ENCODE measurements around the gene SLC27A3. TPM values are rescaled to one million over a fixed set of nuclear protein-coding genes. Genes with fewer than 3 reads are reported as not detected.
A peak's percentile ranks its signal among the peaks of the same experiment; 100 is the strongest.

The SLC27A3 gene
- total RNA-seq, 1 experiment from 2014 or later = 5.0 TPM

DNA sequence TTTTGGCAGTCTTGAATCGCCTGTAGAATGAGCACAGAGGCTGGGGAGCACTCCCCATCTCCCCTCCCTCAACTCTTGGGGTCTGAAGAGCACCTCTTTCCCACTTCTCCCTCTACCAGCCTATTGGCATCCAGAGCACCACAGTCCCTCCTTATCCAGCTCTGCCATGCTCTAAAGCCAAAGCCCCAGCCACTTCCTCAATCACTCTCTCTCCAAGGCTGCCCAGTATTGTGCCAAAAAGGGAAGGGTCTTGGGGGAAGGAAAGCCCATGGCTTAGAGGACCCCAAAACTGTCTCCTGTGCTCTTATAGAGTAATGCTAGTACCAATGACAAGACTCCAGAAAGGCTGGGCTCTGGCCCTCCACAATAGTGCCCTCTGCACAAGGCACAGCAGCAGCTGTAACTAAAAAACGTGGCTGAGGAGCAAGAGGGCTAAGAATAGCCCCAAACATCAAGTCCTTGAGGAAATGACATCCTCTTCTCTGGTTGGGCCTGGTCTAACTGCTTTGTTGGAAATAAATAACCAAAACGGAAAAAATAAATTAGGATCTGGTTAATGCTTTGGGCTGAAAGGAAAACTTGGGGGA, 28.4 kb downstream of the SLC27A3 start:
- Histone ChIP-seq H3K27me3 (replicated peaks; ENCODE audit: insufficient read depth, low read depth, low read length, poor library complexity) (no peaks in the 10 kb centered on the region), H3K36me3 (ENCODE audit: insufficient read depth, low read length, poor library complexity, severe bottlenecking) (peaks cover 11% of the 10 kb centered on the region), H3K9me3 (ENCODE audit: low read depth, low read length, poor library complexity, severe bottlenecking) (no peaks in the 10 kb centered on the region), H3K27ac (ENCODE audit: low read depth, low read length, poor library complexity, severe bottlenecking) (no peak overlapping the region), H3K4me1 (ENCODE audit: insufficient read depth, low read length, poor library complexity, severe bottlenecking) (peaks cover 7% of the 10 kb centered on the region), H3K4me3 (ENCODE audit: low read depth, low read length, poor library complexity, severe bottlenecking) (no peak overlapping the region)
- no peak for TF ChIP-seq EZH2 (IDR thresholded peaks at IDR 0.05; ENCODE audit: borderline replicate concordance, low read depth, low read length, poor library complexity, severe bottlenecking)
- TF ChIP-seq, protein P1, sequence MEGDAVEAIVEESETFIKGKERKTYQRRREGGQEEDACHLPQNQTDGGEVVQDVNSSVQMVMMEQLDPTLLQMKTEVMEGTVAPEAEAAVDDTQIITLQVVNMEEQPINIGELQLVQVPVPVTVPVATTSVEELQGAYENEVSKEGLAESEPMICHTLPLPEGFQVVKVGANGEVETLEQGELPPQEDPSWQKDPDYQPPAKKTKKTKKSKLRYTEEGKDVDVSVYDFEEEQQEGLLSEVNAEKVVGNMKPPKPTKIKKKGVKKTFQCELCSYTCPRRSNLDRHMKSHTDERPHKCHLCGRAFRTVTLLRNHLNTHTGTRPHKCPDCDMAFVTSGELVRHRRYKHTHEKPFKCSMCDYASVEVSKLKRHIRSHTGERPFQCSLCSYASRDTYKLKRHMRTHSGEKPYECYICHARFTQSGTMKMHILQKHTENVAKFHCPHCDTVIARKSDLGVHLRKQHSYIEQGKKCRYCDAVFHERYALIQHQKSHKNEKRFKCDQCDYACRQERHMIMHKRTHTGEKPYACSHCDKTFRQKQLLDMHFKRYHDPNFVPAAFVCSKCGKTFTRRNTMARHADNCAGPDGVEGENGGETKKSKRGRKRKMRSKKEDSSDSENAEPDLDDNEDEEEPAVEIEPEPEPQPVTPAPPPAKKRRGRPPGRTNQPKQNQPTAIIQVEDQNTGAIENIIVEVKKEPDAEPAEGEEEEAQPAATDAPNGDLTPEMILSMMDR (conservative IDR thresholded peaks at IDR 0.05; ENCODE audit: low read depth, low read length) = no peak
- no peak for DNase-seq (ENCODE audit: low spot score)
- ChIA-PET POLR2A (ENCODE audit: low non-redundant PET) (no interaction called here), CTCF (no interaction called here)
- intact Hi-C loops (cut with micrococcal nuclease; ENCODE audit: unreplicated experiment) = no loop called here
- no TSS peak for BruUV-seq (replicated peaks)

GRCh38 chr1:153804112-153804511, 28.9 kb downstream of the SLC27A3 start:
- H3K27me3 ChIP-seq (replicated peaks; ENCODE audit: insufficient read depth, low read depth, low read length, poor library complexity) = no peaks in the 10 kb centered on the region
- no TSS peak for BruUV-seq (replicated peaks)
- no peak overlapping the region for H3K4me3 ChIP-seq (ENCODE audit: low read depth, low read length, poor library complexity, severe bottlenecking)
- no peak overlapping the region for H3K27ac ChIP-seq (ENCODE audit: low read depth, low read length, poor library complexity, severe bottlenecking)
- no peak for TF ChIP-seq EZH2 (IDR thresholded peaks at IDR 0.05; ENCODE audit: borderline replicate concordance, low read depth, low read length, poor library complexity, severe bottlenecking)
- TF ChIP-seq, protein P1 (conservative IDR thresholded peaks at IDR 0.05; ENCODE audit: low read depth, low read length) = no peak
- intact Hi-C loops (cut with micrococcal nuclease; ENCODE audit: unreplicated experiment) = no loop called here
- H3K4me1 ChIP-seq (ENCODE audit: insufficient read depth, low read length, poor library complexity, severe bottlenecking) = peaks cover 7% of the 10 kb centered on the region
- ChIA-PET POLR2A (ENCODE audit: low non-redundant PET) (no interaction called here), CTCF (no interaction called here)
- DNase-seq (ENCODE audit: low spot score) = no peak
- no peaks in the 10 kb centered on the region for H3K9me3 ChIP-seq (ENCODE audit: low read depth, low read length, poor library complexity, severe bottlenecking)
- peaks cover 17% of the 10 kb centered on the region for H3K36me3 ChIP-seq (ENCODE audit: insufficient read depth, low read length, poor library complexity, severe bottlenecking)

DNA sequence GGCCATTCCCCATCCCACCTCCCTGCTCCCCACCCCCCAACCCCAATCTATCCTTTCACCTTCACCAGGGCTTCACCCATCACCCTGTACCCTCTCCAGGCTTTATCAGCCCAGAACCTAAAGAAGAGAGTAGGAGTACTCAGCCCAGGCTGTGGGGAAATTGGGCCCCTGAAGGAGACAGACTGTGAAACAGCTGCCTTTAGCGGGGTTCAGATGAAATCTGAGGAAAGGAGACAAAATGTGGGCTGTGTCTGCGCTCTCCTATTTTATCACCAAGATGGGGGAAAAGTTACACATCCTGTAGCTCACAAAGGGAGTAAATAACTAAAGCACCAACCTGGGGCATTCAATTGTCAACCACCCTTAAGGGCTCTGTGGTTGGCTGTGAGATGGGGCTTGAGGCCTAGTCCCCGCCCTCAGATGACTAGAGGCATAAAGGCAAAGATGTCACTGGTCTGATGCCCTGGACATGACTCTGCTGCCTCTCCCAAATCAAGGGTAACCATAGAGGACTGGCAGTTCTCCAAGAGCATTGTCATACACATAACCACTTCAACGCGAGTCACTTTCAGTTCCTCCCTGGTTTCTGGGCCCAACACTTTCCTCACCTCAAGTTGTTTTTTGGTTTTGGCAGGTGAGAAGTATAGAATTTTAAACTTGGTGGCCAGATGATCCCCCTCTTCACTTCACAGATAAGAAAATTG, 30.0 kb downstream of the SLC27A3 start:
- TF ChIP-seq, protein P1 (conservative IDR thresholded peaks at IDR 0.05; ENCODE audit: low read depth, low read length) = no peak
- no peak for TF ChIP-seq EZH2 (IDR thresholded peaks at IDR 0.05; ENCODE audit: borderline replicate concordance, low read depth, low read length, poor library complexity, severe bottlenecking)
- intact Hi-C loops (cut with micrococcal nuclease; ENCODE audit: unreplicated experiment) = no loop called here

More for the DNA sequence above, 30.0 kb downstream of the SLC27A3 start:
- BruUV-seq (replicated peaks) = no TSS peak
- Histone ChIP-seq H3K4me3 (ENCODE audit: low read depth, low read length, poor library complexity, severe bottlenecking) (no peak overlapping the region), H3K27ac (ENCODE audit: low read depth, low read length, poor library complexity, severe bottlenecking) (peak overlapping the region; percentile 55), H3K36me3 (ENCODE audit: insufficient read depth, low read length, poor library complexity, severe bottlenecking) (peaks cover 26% of the 10 kb centered on the region), H3K9me3 (ENCODE audit: low read depth, low read length, poor library complexity, severe bottlenecking) (no peaks in the 10 kb centered on the region), H3K27me3 (replicated peaks; ENCODE audit: insufficient read depth, low read depth, low read length, poor library complexity) (no peaks in the 10 kb centered on the region), H3K4me1 (ENCODE audit: insufficient read depth, low read length, poor library complexity, severe bottlenecking) (peaks cover 7% of the 10 kb centered on the region)
- peak; percentile 39 for DNase-seq (ENCODE audit: low spot score)
- ChIA-PET POLR2A (ENCODE audit: low non-redundant PET) (no interaction called here), CTCF (no interaction called here)

Data from A673 (cell line).